Right cardiac atrium (tissue), 5 donors: Measurements from ENCODE around the gene EXPH5. TPM values are rescaled to one million over a fixed set of nuclear protein-coding genes. Genes with fewer than 3 reads are reported as not detected.

Source experiments
- ATAC-seq, 2 donors: fragments of 200-7000 bp; cut with Tn5 transposase; one replicate each; pipeline versions ENCODE4 v1.8.0 to v1.9.1; 2020; ENCODE audit warnings: moderate library complexity in 2 of 2, mild to moderate bottlenecking in 1 of 2
- DNase-seq, 3 donors: peaks; one replicate each; pipeline ENCODE4 v3.0.0-alpha.2; 2020
- H3K27ac ChIP-seq: one replicate; pipeline ENCODE4 v1.5.1; 2013; ENCODE audit warnings: mild to moderate bottlenecking, low read length, control low read depth, moderate library complexity
- H3K27me3 ChIP-seq: one replicate; pipeline ENCODE4 v1.6.1; 2013; ENCODE audit not compliant: control insufficient read depth, insufficient read depth
- H3K4me1 ChIP-seq: one replicate; pipeline ENCODE4 v1.6.1; 2013; ENCODE audit warnings: low read length; ENCODE audit not compliant: control insufficient read depth, insufficient read depth
- H3K4me3 ChIP-seq: one replicate; pipeline ENCODE4 v1.5.1; 2013; ENCODE audit warnings: low read length, control low read depth
- H3K9me3 ChIP-seq: one replicate; pipeline ENCODE4 v1.6.1; 2013; ENCODE audit warnings: low read length; ENCODE audit not compliant: control insufficient read depth
- WGBS: extraction: QIAGEN DNeasy Blood & Tissue Kit; methylation state at CpG from one replicate; pipeline ENCODE4 v1.1.7; 2013; 5-methylcytosine and 5-hydroxymethylcytosine counted together
- intact Hi-C, 4 donors: fragments of 100-400 bp; cut with DNase I; formaldehyde crosslinking; loops; one replicate each; pipeline versions ENCODE4 v1.11.0 to v1.14.0; 2022 to 2023
- polyA plus RNA-seq: library from polyadenylated mRNA; stranded (reverse); fragments of 200-250 nt; gene quantifications from one replicate; pipeline ENCODE4 v1.2.3, GENCODE V29; 2013
- total RNA-seq, 4 donors: library from RNA; stranded (reverse); fragmentation: NEBNext Ultra II Directional; extraction: Animal tissue kit (Norgen Biotek cat#: 25700); gene quantifications; one replicate each; pipeline ENCODE4 v1.2.1, GENCODE V29; 2021
- donor health status: healthy with polysubstance abuse.
- donor health status: DM: no; HTN: yes; CAD: no.
- donor health status: DM: no; HTN: no; CAD: no.
- donor health status: DM: no; HTN: yes; CAD: no; lungs with severe emphysema.
- donor health status: DM: yes; HTN: yes; CAD: no.

The EXPH5 gene
- total and polyA plus RNA-seq, 5 donors = 0.41 to 5.0 (median 2.4) TPM

DNA sequence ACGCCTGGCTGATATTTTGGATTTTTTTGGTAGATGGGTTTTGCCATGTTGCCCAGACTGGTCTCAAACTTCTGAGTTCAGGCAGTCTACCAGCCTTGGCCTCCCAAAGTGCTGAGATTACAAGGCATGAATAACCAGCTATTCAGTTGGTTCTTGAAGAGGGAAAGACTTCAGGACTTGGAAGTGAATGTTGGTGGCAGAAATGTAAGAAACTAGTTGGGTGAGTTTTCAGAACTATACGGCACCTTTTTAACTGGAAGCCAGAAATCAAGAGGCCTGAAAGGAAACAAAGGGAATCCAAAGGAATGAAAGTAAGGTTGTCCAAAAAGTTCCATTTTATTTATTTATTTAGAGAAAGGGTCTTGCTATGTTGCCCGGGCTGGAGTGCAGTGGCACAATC is 98.2 kb downstream of the EXPH5 start:
- intact Hi-C loops = loop anchor here in 1 of 4 donors (10.0 kb wide), 1 partner anchor 149 kb away; no protein-coding TSS in a partner anchor
- H3K4me3 ChIP-seq = no peak overlapping the region
- ATAC-seq (no peak), DNase-seq (no peak)
- H3K27ac ChIP-seq = no peak overlapping the region
- peaks cover 3% of the 10 kb centered on the region for H3K4me1 ChIP-seq
- no peaks in the 10 kb centered on the region for H3K9me3 ChIP-seq
- H3K27me3 ChIP-seq = no peaks in the 10 kb centered on the region
- 98% methylated on average over 3 of the region's 3 CpGs for WGBS

DNA sequence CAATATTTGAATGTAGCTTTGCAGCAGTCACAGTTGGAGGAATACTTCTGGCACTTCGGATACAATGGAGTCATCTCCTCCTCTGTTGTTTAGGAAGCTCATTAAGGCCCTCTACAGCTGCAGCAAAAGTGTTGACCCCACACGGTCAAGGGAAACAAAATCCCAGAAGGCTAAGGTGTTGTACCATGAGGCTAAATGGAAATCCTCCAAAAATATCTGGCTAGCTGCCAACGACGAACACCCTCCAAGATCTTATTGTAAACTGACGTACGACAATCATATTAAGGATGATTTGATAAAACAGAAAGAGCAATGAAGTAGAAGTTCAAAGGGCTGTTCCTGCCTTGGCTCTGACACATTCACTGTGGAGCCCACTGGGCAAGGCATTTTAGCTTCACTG is 99.4 kb downstream of the EXPH5 start:
- 33% methylated on average over 6 of the region's 6 CpGs for WGBS
- intact Hi-C loops = loop anchor here in 1 of 4 donors (10.0 kb wide), 1 partner anchor 151 kb away; no protein-coding TSS in a partner anchor
- no peaks in the 10 kb centered on the region for H3K27me3 ChIP-seq
- no peak for DNase-seq
- ATAC-seq = no peak
- H3K4me3 ChIP-seq = no peak overlapping the region
- no peaks in the 10 kb centered on the region for H3K9me3 ChIP-seq
- H3K4me1 ChIP-seq = peaks cover 3% of the 10 kb centered on the region
- no peak overlapping the region for H3K27ac ChIP-seq

DNA sequence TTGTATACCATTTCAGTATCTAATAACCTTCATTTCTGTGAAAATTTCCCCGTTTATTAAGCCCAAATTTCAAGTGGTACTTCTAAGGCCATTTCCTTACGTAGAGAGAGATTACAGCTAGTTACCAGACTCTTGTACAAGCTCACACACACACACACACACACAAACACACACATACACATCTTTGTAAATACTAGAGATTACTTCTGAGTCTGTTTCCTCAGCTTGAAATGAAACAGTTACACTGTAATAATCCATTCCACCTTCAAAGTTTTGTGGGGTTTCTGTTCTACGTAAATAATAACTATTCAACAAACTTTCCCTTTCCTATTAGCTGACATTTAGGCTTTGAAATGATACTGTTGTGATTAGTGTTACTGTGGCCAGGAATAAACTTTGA is 101.6 kb downstream of the EXPH5 start:
- intact Hi-C loops = loop anchor here in 1 of 4 donors (10.0 kb wide), 1 partner anchor 153 kb away; no protein-coding TSS in a partner anchor
- Histone ChIP-seq H3K9me3 (no peaks in the 10 kb centered on the region), H3K27me3 (no peaks in the 10 kb centered on the region), H3K4me1 (peaks cover 3% of the 10 kb centered on the region), H3K4me3 (no peak overlapping the region), H3K27ac (no peak overlapping the region)
- WGBS = 94% methylated on average over 3 of the region's 3 CpGs
- ATAC-seq (no peak), DNase-seq (no peak)

DNA sequence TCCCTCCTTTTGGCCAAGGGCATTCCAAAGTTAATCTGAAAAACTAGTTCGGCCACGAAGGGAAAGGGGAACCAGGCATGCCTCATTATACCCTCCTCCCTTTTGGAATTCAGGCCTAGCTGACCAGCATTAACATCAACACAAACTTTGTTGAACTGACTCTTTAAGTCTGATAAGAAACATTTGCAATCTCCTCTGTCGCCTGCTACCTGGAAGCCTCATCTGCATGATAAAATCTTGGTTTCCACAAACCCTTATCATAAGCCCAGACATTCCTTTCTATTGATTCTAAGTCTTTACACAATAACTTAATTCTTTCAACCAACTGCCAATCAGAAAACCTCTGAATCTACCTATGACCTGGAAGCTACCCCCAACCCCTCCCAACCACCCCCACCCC is 106.7 kb downstream of the EXPH5 start:
- DNase-seq = no peak

DNA sequence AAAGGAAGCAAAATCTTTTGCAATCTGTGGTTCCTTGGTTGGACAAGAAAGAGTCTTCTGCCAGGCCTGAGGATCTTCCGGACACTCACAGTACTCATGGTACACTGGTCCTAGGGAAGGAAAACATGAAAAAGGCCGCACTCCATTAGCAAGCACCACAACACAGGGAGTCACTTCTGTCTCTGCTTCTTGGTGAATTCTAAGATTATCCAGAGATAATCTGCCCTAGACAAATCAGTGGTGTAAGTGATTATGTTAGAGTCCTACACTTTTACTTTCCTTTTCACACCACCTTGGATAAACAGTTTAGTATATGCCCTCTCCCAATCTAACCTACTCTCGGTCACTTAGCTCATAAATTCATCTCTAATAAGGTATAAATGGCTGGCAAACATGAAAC is 107.2 kb downstream of the EXPH5 start:
- WGBS = 99% methylated on average over 3 of the region's 3 CpGs
- no peaks in the 10 kb centered on the region for H3K27me3 ChIP-seq
- H3K9me3 ChIP-seq = no peaks in the 10 kb centered on the region
- ATAC-seq = no peak
- DNase-seq = no peak
- no peak overlapping the region for H3K27ac ChIP-seq
- intact Hi-C loops = no loop called here
- H3K4me3 ChIP-seq = no peak overlapping the region
- no peaks in the 10 kb centered on the region for H3K4me1 ChIP-seq

More for the DNA sequence above, 106.7 kb downstream of the EXPH5 start:
- intact Hi-C loops = no loop called here
- Histone ChIP-seq H3K27me3 (no peaks in the 10 kb centered on the region), H3K4me1 (no peaks in the 10 kb centered on the region), H3K27ac (no peak overlapping the region), H3K9me3 (no peaks in the 10 kb centered on the region), H3K4me3 (no peak overlapping the region)
- no peak for ATAC-seq
- WGBS = 93% methylated on average over 3 of the region's 3 CpGs

- H3K4me3 ChIP-seq = no peak overlapping the region
- no peaks in the 10 kb centered on the region for H3K4me1 ChIP-seq
- H3K27me3 ChIP-seq = no peaks in the 10 kb centered on the region
- H3K27ac ChIP-seq = no peak overlapping the region
- ATAC-seq (no peak), DNase-seq (no peak)
- no peaks in the 10 kb centered on the region for H3K9me3 ChIP-seq
- intact Hi-C loops = no loop called here
These were observed 110.4 kb downstream of the EXPH5 start for GRCh38 chr11:108483163-108483562.

GRCh38 chr11:108474664-108475463 is 118.7 kb downstream of the EXPH5 start:
- intact Hi-C loops = no loop called here
- Histone ChIP-seq H3K9me3 (no peaks in the 10 kb centered on the region), H3K27ac (peak overlapping the region; percentile 62), H3K4me3 (no peak overlapping the region), H3K4me1 (no peaks in the 10 kb centered on the region), H3K27me3 (no peaks in the 10 kb centered on the region)
- DNase-seq = peak in 1 of 3 donors; percentile 14
- peak; percentile 58 to 72 for ATAC-seq
- WGBS = 70% methylated on average over 11 of the region's 11 CpGs

DNA sequence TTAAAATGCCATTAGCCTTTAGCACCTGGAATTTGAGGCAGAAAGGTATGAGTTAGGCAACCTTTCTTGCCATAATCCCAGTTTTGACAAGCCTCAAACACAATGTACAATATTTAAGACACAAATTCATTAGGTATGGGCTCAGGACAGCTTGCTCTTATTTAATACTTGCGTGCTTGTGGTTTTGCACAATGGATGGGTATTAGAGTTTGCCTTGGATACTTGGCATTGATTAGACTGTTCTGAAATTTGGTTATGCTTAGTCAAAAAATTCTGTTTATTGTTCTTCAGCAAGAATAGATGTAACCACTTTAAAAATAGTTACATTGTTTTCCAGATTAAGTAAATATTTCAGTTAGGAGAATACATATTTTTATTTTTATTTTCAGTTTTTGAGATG is 120.9 kb downstream of the EXPH5 start:
- Histone ChIP-seq H3K4me1 (no peaks in the 10 kb centered on the region), H3K27me3 (no peaks in the 10 kb centered on the region), H3K27ac (no peak overlapping the region), H3K9me3 (no peaks in the 10 kb centered on the region), H3K4me3 (no peak overlapping the region)
- no peak for ATAC-seq
- intact Hi-C loops = no loop called here
- no peak for DNase-seq
- WGBS = 97% methylated on average over 1 of the region's 1 CpG

- intact Hi-C loops = no loop called here
- Histone ChIP-seq H3K27ac (no peak overlapping the region), H3K4me1 (peaks cover 2% of the 10 kb centered on the region), H3K27me3 (no peaks in the 10 kb centered on the region), H3K4me3 (no peak overlapping the region), H3K9me3 (no peaks in the 10 kb centered on the region)
- DNase-seq (no peak), ATAC-seq (no peak)
- 50% methylated on average over 1 of the region's 1 CpG for WGBS
These were observed 125.1 kb downstream of the EXPH5 start for GRCh38 chr11:108468478-108468864.

DNA sequence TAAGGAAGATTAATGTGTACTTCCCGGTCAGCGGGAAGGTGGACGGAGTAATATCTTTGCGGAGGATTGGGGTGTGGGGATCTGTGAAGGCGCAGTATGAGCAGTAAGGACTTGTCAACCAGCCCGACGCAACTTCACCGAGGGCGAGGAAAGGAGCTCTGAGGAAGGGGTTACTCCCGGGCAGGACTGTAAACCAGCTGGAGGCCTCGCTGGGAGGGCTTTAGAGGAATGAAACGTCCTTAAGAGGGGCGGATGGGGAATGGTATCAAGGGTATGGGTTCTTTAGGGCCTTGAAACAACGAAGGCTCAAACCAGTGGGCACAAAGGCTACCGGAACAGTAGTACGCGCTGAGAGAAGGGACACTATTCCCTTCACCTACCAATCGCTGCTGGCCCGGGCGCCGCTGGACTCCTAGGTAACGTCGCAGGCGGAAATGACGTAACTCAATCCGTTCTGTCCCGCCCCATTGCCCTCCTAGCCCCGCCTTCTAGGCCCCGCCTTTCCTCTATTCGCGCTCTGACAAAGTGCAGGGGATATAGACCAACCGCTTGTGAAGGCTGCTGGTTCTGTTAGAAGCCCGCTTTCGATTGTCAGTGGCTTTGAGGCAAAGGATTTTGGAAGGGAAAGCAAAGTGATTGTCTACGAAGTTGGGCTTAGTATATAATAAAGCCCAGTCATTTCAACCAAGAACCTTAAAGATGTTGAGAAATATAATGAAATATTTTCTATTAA is 126.3 kb downstream of the EXPH5 start, which contains the start of gene C11orf65:
Gene C11orf65 (minus strand): TSS at position 439 of the 733 bp plus-strand sequence. CDS start 5,970 bp downstream, outside the sequence.
- Histone ChIP-seq H3K4me3 (peak within 1 kb of the TSS; percentile 70), H3K27me3 (no peaks in the 10 kb centered on the region), H3K4me1 (peaks cover 2% of the 10 kb centered on the region), H3K27ac (peak within 1 kb of the TSS; percentile 98), H3K9me3 (no peaks in the 10 kb centered on the region)
- intact Hi-C loops = no loop called here
- ATAC-seq (peak; percentile 100), DNase-seq (peak; percentile 96 to 98 (median 97))
- WGBS = under 1% methylated on average over 35 of the region's 35 CpGs

DNA sequence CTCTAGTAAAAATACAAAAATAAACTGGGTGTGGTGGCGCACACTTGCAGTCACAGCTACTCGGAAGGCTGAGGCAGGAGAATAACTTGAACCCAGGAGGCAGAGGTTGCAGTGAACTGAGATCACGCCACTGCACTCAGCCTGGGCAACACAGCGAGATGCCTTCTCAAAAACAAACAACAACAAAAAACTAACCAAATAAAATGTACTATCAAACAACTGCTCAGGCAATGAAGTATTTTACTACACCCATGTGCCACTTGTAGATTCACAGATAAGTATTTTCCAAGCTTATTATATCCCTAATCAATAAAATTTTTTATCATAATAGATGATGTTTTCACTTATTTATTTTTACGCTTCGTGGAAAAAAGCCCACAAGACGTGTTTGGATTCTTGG is 127.2 kb downstream of the EXPH5 start:
- peak overlapping the region; percentile 70 for H3K4me3 ChIP-seq
- no peak for ATAC-seq
- H3K9me3 ChIP-seq = no peaks in the 10 kb centered on the region
- H3K4me1 ChIP-seq = peaks cover 2% of the 10 kb centered on the region
- no peak overlapping the region for H3K27ac ChIP-seq
- no peak for DNase-seq
- intact Hi-C loops = no loop called here
- WGBS = 59% methylated on average over 7 of the region's 7 CpGs
- no peaks in the 10 kb centered on the region for H3K27me3 ChIP-seq
